Putamen (tissue), 1 donor: Measurements from ENCODE around the gene LRP2.
A peak's percentile ranks its signal among the peaks of the same experiment; 100 is the strongest.
"Not testable (repeated sequence)": the region's sequence is repeated elsewhere in the genome, so short reads cannot be mapped to it uniquely, and the experiment has no call there.

Experiments
- DNase-seq: peaks from one replicate; pipeline ENCODE4 v3.0.0-alpha.2; 2016; ENCODE audit warnings: low spot score

The LRP2 gene

GRCh38 chr2:169348321-169349024 lies 13.9 kb downstream of the LRP2 start:
- peak; percentile 76 for DNase-seq

GRCh38 chr2:169345486-169346437 lies 16.6 kb downstream of the LRP2 start:
- peak; percentile 59 for DNase-seq

DNA sequence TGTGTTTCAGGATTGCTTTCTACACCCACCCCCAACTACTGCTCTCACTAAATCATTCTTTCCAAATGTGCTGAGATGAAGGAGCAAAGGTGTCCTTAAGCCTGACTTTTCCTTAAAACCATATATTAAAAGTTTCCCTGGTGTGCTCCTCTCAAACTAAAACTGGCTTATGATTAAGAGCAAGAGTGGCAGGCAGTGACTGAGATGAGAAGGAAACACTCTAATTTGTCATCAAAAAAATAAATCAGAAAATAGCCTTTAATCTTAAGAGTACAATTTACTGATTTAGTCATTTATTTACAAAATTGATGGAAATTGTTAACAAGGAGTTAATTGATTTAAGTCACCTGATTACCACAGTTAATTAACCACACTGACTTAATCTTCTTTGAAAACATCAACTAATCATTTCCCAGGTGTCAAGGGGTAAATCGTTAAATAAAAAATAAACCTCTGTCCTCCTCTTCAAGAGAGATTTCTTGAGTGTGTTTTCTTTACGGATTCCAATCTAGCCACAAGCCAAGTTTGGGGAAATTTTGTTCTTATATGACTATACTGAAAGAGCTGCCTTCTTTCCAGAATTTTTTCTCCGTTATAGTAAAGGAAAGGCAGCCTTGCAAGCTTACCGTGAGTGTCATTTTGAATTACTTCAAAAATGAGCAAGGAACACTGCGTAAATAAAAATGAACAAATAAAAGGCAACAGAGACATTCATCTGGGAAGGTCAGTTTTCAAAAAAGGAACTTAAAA lies 17.4 kb downstream of the LRP2 start:
- DNase-seq: no peak

DNA sequence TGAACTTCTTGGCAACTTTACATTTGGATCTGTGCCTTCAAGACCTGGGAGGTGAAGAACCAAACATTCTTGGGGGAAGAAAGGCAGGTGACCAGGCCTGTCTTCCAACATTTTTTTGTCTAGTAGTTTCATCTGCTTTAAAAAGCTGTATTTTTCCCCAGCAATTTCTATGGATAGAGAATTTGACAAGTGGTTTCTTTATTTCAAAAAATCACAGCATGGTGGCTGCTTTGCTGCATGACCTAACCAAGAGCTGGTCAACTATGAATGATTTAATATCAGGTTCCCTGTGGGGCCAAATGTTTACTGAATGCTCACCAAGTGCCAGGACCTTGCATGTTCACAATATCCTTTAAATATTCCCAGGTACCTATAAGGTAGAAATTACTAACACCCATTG lies 19.1 kb downstream of the LRP2 start:
- DNase-seq: no peak

DNA sequence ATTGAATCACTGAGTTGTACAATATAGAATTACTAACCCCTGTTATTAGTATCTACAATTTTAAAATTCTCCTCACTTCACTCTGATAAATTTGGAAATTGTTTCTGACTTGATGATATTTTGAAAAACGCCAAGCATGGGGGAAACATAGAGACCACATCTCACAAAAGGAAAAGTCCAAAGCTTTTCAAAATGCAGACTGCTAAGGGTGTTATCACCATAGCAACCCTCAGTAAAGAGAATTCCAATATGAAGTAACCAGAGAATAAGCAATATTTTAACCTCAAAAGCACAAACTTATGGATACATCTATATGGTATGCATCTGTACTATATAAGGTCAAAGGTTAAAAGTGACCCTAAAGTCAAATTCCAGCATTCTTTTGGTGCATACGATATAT lies 22.7 kb downstream of the LRP2 start:
- DNase-seq: no peak

DNA sequence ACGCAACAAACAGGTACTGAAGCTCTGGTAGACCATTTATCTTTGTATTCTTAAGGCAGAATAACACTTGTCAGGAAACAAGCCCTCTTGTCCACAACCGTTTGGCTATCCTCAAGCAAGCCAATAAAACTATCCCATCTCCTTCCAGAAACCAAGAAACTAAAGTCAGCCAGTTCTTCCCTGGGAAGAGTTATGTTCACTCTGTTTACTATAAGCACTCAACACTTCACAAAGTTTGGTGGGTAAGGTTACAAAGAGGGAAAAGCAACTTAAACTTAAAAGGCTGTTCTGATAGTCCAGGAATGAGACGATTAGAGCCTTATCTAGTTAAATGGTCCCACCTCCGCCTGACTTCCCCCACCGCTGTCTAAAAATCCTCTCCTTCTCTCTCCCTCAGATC lies 25.6 kb downstream of the LRP2 start:
- no peak for DNase-seq

- DNase-seq: no peak
Measured at GRCh38 chr2:169330555-169331198, 31.7 kb downstream of the LRP2 start.

- DNase-seq: no peak
Measured at GRCh38 chr2:169329688-169330554, 32.4 kb downstream of the LRP2 start.

DNA sequence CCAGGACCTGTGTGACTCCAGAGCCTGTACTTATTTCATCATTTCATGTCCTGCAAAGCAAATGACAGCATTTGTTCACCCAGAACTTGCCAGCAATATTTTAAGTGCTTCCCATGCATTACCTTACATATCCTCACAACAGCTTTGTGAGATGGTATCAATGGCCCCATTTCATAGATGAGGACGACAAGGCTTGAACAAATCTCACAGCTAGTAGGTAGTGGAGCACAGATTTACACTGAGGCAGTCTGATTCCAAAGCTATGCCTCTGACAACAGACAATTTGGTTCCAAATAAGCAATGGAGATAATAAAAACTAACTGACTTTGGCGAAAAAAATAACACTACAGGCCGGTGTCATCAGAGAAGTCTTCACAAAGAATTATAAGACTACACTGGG lies 33.5 kb downstream of the LRP2 start:
- DNase-seq: no peak

DNA sequence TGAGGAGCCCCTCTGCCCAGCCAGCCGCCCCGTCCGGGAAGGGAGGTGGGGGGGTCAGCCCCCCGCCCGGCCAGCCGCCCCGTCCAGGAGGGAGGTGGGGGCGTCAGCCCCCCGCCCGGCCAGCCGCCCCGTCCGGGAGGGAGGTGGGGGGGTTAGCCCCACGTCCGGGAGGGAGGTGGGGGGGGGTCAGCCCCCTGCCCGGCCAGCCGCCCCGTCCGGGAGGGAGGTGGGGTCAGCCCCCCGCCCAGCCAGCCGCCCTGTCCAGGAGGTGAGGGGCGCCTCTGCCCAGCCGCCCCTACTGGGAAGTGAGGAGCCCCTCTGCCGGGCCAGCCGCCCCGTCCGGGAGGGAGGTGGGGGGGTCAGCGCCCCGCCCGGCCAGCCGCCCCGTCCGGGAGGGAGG lies 34.5 kb downstream of the LRP2 start:
- not testable (repeated sequence) for DNase-seq

DNA sequence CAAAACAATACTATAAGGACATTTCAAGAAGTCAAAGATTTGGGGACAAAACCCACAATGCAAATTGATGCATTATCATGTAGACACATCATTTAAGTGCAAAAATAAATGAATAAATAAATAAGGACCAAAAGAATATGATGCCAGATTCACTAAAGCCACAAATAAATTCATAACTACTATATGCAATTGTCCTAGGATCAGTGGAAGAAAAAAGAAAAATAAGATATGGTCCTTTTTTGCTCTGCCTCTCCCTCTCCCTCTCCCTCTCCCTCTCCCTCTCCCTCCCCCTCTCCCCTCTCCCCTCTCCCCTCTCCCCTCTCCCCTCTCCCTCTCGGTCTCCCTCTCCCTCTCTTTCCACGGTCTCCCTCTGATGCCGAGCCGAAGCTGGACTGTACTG lies 36.4 kb downstream of the LRP2 start:
- DNase-seq: not testable (repeated sequence)

GRCh38 chr2:169324581-169325260 lies 37.6 kb downstream of the LRP2 start:
- DNase-seq: no peak

DNA sequence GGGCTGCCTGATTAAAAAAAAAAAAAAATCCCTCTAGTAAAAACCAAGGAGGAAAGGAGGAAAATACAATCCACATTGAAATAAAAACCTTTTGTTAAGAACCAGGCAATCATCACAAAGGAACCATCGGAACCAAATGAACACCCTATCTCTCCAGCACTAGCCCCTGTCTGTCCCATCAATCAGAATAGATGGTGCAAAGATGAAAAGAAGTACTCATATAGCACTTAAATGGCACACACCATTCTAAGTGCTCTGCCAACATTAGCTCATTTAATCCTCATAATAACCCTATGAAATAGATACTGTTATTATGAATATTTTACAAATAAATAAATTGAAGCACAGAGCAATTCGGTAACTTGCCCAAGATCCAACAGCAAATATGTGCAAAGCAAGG lies 38.5 kb downstream of the LRP2 start:
- no peak for DNase-seq

DNA sequence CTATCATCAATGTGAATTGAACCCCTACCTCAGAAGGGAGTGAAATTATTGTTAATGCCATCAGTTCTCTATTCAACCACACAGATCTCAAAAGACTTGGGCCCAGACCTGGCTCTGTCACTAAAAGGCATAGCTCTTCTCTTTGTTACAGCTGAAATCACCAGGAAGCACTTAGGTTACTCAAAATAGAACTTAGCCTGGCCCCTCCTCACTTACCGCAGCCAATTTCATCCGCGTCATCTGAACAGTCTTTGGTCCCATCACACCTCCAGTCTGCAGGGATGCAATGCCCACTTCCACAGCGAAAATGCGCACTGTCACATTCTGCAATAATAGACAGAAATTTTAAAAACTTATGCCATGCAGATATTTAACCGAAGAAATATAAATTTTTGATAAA lies 41.8 kb downstream of the LRP2 start:
- DNase-seq: no peak

- DNase-seq: no peak
Measured at GRCh38 chr2:169315357-169315756, 47.0 kb downstream of the LRP2 start.

DNA sequence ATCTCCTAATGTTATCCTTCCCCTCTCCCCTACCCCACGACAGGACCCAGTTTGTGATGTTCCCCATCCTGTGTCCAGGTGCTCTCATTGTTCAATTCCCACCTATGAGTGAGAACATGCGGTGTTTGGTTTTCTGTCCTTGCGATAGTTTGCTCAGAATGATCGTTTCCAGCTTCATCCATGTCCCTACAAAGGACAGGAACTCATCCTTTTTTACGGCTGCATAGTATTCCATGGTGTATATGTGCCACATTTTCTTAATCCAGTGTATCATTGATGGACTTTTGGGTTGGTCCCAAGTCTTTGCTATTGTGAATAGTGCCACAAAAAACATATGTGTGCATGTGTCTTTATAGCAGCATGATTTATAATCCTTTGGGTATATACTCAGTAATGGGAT lies 54.0 kb downstream of the LRP2 start:
- DNase-seq: not testable (repeated sequence)

DNA sequence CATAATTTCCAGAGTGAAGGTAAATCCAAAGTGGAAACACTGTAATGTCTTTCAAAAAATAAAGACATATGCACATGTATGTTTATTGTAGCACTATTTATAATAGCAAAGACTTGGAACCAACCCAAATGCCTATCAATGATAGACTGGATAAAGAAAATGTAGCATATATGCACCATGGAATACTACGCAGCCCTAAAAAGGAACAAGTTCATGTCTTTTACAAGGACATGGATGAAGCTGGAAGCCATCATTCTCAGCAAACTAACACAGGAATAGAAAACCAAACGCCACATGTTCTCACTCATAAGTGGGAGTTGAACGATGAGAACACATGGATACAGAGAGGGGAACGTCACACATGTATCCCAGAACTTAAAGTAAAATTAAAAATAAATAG lies 57.6 kb downstream of the LRP2 start:
- not testable (repeated sequence) for DNase-seq

DNA sequence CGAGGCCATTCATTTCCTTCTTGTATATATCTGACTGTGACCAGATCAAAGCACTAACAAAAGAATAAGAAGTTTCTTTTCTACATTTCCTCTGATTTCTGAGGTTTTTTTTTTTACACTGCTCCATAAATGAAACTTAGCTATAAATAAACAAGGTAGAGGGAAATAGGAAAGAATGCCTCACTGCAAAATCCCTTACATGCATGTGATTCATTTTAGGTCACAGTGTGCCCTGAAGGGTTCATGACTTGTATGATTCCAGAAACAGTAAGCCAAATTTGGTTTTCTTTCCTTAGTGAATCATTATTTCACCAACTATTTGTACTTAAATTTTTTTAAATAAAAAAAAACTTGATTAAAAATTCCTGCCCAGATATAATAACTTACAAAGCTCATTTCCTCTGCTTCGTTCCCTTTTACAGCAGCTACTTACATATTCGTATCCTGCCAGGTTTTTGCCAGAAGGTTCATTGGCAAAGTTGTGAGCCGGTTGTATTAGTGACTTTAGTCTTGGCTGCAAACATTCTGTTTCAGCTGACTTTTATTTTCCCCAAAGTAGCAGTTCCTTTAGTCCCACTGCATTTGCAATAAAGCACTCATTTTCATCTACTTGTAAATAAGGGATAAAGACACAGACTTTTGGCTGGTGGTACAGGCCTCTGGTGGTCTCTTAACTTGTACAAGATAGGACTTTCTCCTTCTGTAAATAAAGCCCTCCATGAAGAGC lies 58.6 kb downstream of the LRP2 start:
- DNase-seq: no peak

- no peak for DNase-seq
Measured at GRCh38 chr2:169302364-169302763, 60.0 kb downstream of the LRP2 start.
